Left lung (tissue), 10 donors: ENCODE data around the gene ADAMTS12. TPM values are rescaled to one million over a fixed set of nuclear protein-coding genes. Genes with fewer than 3 reads are reported as not detected.
A peak's percentile ranks its signal among the peaks of the same experiment; 100 is the strongest.
"Not testable (repeated sequence)": the region's sequence is repeated elsewhere in the genome, so short reads cannot be mapped to it uniquely, and the experiment has no call there.

Experiments
- ATAC-seq: fragments of 200-7000 bp; cut with Tn5 transposase; one replicate; pipeline ENCODE4 v1.9.1; 2020; ENCODE audit warnings: moderate library complexity
- DNase-seq, 4 donors: peaks; one replicate each; pipeline ENCODE4 v3.0.0-alpha.2; 2013 to 2020
- H3K27ac ChIP-seq, 2 donors: fragments of 200-600 bp; sonication (generic) in 1 of 2; one replicate each; pipeline versions ENCODE4 v1.5.0 to v1.8.0; 2020 to 2021
- H3K27me3 ChIP-seq, 2 donors: fragments of 200-600 bp; sonication (generic) in 1 of 2; one replicate each; pipeline versions ENCODE4 v1.5.0 to v1.8.0; 2020 to 2021
- H3K36me3 ChIP-seq, 2 donors: fragments of 200-600 bp; sonication (generic) in 1 of 2; one replicate each; pipeline versions ENCODE4 v1.5.0 to v1.8.0; 2020 to 2021
- H3K4me1 ChIP-seq, 2 donors: fragments of 200-600 bp; one replicate each; pipeline ENCODE4 v1.8.0; 2021
- H3K4me3 ChIP-seq, 2 donors: fragments of 200-600 bp; sonication (generic) in 1 of 2; one replicate each; pipeline versions ENCODE4 v1.5.0 to v1.8.0; 2020 to 2021; ENCODE audit warnings: mild to moderate bottlenecking in 1 of 2
- H3K9me3 ChIP-seq, 2 donors: fragments of 200-600 bp; sonication (generic) in 1 of 2; one replicate each; pipeline versions ENCODE4 v1.5.0 to v1.8.0; 2020 to 2021
- CTCF ChIP-seq, 2 donors: fragments of 200-600 bp; sonication (generic) in 1 of 2; IDR thresholded peaks; one replicate each; pipeline versions ENCODE4 v1.5.0 to v1.8.0; 2021; ENCODE audit warnings: antibody characterized with exemption in 2 of 2
- intact Hi-C, 2 donors: fragments of 100-400 bp; cut with DNase I; formaldehyde crosslinking; loops; one replicate each; pipeline versions ENCODE4 v1.11.2 to v1.14.2; 2022
- polyA plus RNA-seq, 6 donors: library from polyadenylated mRNA; unstranded; fragments of 120-200 nt; gene quantifications; one replicate each; pipeline ENCODE4 v1.2.1, GENCODE V29; 2013; ENCODE audit not compliant: insufficient read length in 6 of 6
- total RNA-seq, 2 donors: library from RNA; stranded (reverse); fragmentation: NEBNext Ultra II Directional; extraction: Animal tissue kit (Norgen Biotek cat#: 25700); gene quantifications; one replicate each; pipeline ENCODE4 v1.2.1, GENCODE V29; 2021
- donor health status: DM: no; HTN: yes; CAD: no.
- donor health status: DM: no; HTN: no; CAD: no.

Gene ADAMTS12
- total and polyA plus RNA-seq, 8 donors = 11.6 to 59.1 (median 52.1) TPM

GRCh38 chr5:33885679-33886078 lies 6.1 kb downstream of the ADAMTS12 start:
- DNase-seq = no peak
- H3K27me3 ChIP-seq = peaks cover 0 to 24% of the 10 kb centered on the region in 2 donors
- no peak for TF ChIP-seq CTCF (IDR thresholded peaks at IDR 0.05)
- H3K9me3 ChIP-seq = no peaks in the 10 kb centered on the region
- H3K4me1 ChIP-seq = no peaks in the 10 kb centered on the region
- no peak overlapping the region for H3K4me3 ChIP-seq
- no peaks in the 10 kb centered on the region for H3K36me3 ChIP-seq
- no peak overlapping the region for H3K27ac ChIP-seq
- intact Hi-C loops = no loop called here
- no peak for ATAC-seq

- Histone ChIP-seq H3K4me3 (no peak overlapping the region), H3K4me1 (no peaks in the 10 kb centered on the region), H3K27me3 (peaks cover 0 to 2% of the 10 kb centered on the region in 2 donors), H3K27ac (no peak overlapping the region), H3K9me3 (no peaks in the 10 kb centered on the region), H3K36me3 (no peaks in the 10 kb centered on the region)
- ATAC-seq = no peak
- intact Hi-C loops = no loop called here
- no peak for TF ChIP-seq CTCF (IDR thresholded peaks at IDR 0.05)
- no peak for DNase-seq
Observed at GRCh38 chr5:33883482-33883881, 8.3 kb downstream of the ADAMTS12 start.

- H3K27me3 ChIP-seq = no peaks in the 10 kb centered on the region
- no peaks in the 10 kb centered on the region for H3K36me3 ChIP-seq
- no peaks in the 10 kb centered on the region for H3K4me1 ChIP-seq
- H3K27ac ChIP-seq = no peak overlapping the region
- intact Hi-C loops = no loop called here
- ATAC-seq (no peak), DNase-seq (no peak)
- TF ChIP-seq CTCF (IDR thresholded peaks at IDR 0.05) = no peak
- no peak overlapping the region for H3K4me3 ChIP-seq
- H3K9me3 ChIP-seq = peaks cover 0 to 6% of the 10 kb centered on the region in 2 donors
Observed at GRCh38 chr5:33880319-33880718, 11.5 kb downstream of the ADAMTS12 start.

GRCh38 chr5:33877449-33877848 lies 14.3 kb downstream of the ADAMTS12 start:
- intact Hi-C loops = no loop called here
- Histone ChIP-seq H3K4me1 (no peaks in the 10 kb centered on the region), H3K4me3 (no peak overlapping the region), H3K36me3 (no peaks in the 10 kb centered on the region), H3K9me3 (peaks cover 0 to 6% of the 10 kb centered on the region in 2 donors), H3K27ac (no peak overlapping the region), H3K27me3 (no peaks in the 10 kb centered on the region)
- ATAC-seq = peak; percentile 61
- no peak for TF ChIP-seq CTCF (IDR thresholded peaks at IDR 0.05)
- DNase-seq = peak in 1 of 4 donors; percentile 58

- Histone ChIP-seq H3K4me1 (no peaks in the 10 kb centered on the region), H3K4me3 (no peak overlapping the region), H3K36me3 (no peaks in the 10 kb centered on the region), H3K27ac (no peak overlapping the region), H3K9me3 (peaks cover 0 to 23% of the 10 kb centered on the region in 2 donors), H3K27me3 (no peaks in the 10 kb centered on the region)
- DNase-seq (no peak), ATAC-seq (no peak)
- intact Hi-C loops = no loop called here
- no peak for TF ChIP-seq CTCF (IDR thresholded peaks at IDR 0.05)
Observed at GRCh38 chr5:33867241-33867640, 24.5 kb downstream of the ADAMTS12 start.

- H3K4me3 ChIP-seq, DNase-seq, H3K27ac ChIP-seq, H3K36me3 ChIP-seq, H3K27me3 ChIP-seq, intact Hi-C loops, H3K4me1 ChIP-seq, ATAC-seq, H3K9me3 ChIP-seq: not testable (repeated sequence)
Observed at GRCh38 chr5:33859177-33859576, 32.6 kb downstream of the ADAMTS12 start.
